ENCODE measurements around the gene COQ9.

The COQ9 gene

DNA sequence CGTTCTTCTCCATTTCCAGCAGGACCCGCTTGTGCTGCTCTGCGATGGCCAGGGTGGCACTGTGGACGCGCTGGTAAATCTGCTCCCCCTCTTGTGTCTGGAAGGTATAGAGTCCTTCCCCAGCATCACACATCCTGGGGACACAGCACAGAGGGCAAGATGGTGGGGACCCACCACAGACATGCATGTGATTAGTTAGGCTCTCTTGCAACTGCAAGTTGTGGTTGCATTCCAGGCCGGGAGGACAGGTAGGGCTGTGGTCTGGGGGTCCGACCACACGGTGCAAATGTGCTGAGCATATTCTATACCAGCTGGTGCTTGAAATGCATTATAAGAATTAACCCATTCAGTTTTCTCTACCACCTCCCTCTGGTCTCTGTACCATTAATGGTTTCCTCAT is 26.6 kb downstream of the COQ9 start:
- Mint-ChIP-seq H3K27me3 (no peaks in the 10 kb centered on the region), H3K9me3 (no peaks in the 10 kb centered on the region), H3K4me1 (ENCODE audit: low read depth) (peaks cover 16% of the 10 kb centered on the region), H3K4me3 (no peak overlapping the region), H3K36me3 (ENCODE audit: low read depth) (peaks cover 20% of the 10 kb centered on the region), H3K27ac (no peak overlapping the region)

DNA sequence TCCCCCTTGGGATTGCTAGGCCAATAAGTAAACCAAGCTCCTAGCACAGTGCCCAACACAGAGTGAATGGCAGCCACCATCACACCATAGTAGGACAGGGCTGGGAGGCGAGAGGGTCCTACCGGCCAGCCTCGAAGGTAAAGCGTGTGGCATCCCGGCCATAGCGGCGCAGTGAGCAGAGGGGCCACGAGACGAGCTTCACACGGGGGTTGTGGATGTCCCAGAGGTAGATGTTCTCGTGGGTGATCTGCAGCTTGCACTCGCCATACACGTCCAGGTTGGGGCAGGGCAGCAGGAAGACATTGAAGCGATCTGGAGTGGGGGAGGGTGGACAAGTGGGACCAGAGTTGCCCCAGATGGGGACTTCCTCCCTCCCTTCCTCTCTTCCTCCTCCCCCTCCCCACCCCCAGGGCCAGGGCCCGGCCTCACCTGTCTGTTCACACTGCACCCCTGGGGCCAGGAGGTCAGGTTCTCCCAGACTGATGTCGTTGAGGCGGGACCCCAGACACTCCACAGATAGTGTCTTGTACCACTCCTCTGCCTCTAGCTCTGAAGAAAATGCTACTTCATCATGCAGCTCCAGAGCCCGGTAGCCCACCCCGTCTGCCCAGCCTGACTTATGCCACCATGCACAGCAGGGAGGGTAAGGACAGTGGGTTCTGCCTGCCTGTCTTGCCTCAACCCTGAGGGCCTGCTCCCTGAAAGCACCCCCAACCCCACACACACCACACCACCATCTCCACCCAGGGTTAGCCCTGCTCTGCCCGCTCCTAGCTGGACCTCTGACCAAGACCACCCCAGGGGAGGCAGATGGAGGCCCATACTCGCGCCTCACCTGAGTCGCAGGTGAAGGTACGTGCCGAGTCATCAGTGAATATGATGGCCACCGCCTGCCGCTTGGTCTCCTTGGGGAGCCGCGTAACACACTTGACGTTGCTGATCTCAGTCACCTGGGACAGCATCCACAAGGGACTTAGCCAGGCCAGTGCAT is 27.7 kb downstream of the COQ9 start:
- no peaks in the 10 kb centered on the region for H3K9me3 Mint-ChIP-seq
- no peak overlapping the region for H3K27ac Mint-ChIP-seq
- H3K4me3 Mint-ChIP-seq: no peak overlapping the region
- peaks cover 9% of the 10 kb centered on the region for H3K36me3 Mint-ChIP-seq (ENCODE audit: low read depth)
- H3K4me1 Mint-ChIP-seq (ENCODE audit: low read depth): peaks cover 19% of the 10 kb centered on the region
- H3K27me3 Mint-ChIP-seq: no peaks in the 10 kb centered on the region

- H3K36me3 Mint-ChIP-seq (ENCODE audit: low read depth): peaks cover 7% of the 10 kb centered on the region
- no peak overlapping the region for H3K27ac Mint-ChIP-seq
- no peaks in the 10 kb centered on the region for H3K27me3 Mint-ChIP-seq
- no peaks in the 10 kb centered on the region for H3K9me3 Mint-ChIP-seq
- peaks cover 19% of the 10 kb centered on the region for H3K4me1 Mint-ChIP-seq (ENCODE audit: low read depth)
- peak overlapping the region; percentile 26 for H3K4me3 Mint-ChIP-seq
These were observed 28.5 kb downstream of the COQ9 start for GRCh38 chr16:57475711-57476339.

- Mint-ChIP-seq H3K27ac (no peak overlapping the region), H3K9me3 (no peaks in the 10 kb centered on the region), H3K27me3 (no peaks in the 10 kb centered on the region), H3K4me3 (no peak overlapping the region), H3K36me3 (ENCODE audit: low read depth) (peaks cover 5% of the 10 kb centered on the region), H3K4me1 (ENCODE audit: low read depth) (peaks cover 19% of the 10 kb centered on the region)
These were observed 29.5 kb downstream of the COQ9 start for GRCh38 chr16:57476546-57477410.

DNA sequence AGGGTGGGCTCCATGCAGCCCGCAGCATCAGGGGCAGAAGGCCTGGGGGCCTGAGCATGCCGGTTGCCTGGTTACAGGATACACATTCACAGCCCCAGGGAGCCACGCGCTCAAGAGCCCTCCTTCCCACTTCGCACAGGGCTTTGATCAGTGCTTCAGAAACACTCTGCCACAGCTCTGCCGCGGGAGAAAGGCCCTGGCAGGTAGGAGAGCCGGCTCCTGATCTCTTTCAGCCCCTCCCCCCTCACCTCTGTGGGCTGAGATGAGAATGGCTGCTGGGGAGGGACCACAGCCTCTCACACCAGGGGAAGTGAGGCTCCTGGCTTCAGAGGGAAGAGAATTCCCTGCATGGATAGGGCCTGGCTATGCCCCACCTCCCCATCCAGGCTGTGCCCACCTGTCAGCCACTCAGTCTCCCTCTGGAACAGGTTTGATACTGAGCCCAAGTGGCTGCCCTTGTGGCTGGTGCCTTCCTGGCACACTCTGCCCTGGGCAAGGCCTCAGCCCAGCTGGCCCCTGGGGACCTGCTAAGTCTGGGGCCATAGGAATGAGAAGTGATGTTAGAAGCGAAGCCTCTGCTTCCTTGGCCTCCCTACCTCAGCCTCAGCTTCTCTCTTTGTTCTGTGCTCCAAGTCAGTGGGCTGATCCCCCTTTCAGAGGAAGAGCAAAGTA is 30.4 kb downstream of the COQ9 start:
- H3K9me3 Mint-ChIP-seq: no peaks in the 10 kb centered on the region
- H3K4me1 Mint-ChIP-seq (ENCODE audit: low read depth): peaks cover 19% of the 10 kb centered on the region
- H3K27me3 Mint-ChIP-seq: no peaks in the 10 kb centered on the region
- H3K27ac Mint-ChIP-seq: no peak overlapping the region
- H3K4me3 Mint-ChIP-seq: no peak overlapping the region
- H3K36me3 Mint-ChIP-seq (ENCODE audit: low read depth): no peaks in the 10 kb centered on the region

DNA sequence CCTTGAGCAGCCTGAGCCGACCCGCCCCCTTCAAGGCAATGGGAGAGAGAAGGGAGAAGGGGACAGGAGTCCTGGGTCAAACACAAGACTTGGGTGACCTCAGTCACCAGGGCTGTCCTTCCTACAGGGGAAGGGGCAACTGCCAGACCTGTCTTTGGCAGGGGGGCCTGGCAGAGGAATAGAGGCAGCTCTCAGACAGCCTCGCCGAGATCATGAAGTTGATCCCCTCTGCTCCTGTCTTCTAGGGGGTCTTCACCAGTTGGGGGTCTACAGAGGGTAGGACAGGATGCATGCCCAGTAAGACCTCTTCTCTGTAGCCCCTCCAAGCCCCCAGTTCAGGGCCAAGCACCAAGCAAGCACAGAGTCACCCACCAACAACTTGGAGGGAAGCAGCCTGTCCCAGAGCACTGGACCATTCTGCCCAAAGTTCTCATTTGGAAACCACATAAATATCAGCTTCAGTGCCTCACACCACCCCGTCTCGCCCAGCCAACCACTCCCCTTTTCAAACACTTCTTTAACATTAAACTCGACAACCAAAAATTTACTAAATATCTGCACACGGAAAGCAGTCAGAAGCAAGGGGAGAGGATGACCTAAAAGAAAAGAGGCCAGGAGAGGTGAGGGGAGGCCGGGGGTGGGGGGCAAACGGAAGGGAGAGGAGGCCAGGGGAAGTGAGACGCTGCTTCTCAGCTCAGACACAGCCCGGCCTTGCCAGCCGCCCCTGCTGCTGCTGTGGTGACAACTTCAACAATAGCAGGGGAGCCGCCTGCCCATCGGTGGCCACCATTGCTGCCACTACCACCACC is 31.3 kb downstream of the COQ9 start:
- no peak overlapping the region for H3K4me3 Mint-ChIP-seq
- no peaks in the 10 kb centered on the region for H3K36me3 Mint-ChIP-seq (ENCODE audit: low read depth)
- H3K9me3 Mint-ChIP-seq: no peaks in the 10 kb centered on the region
- no peaks in the 10 kb centered on the region for H3K27me3 Mint-ChIP-seq
- peaks cover 19% of the 10 kb centered on the region for H3K4me1 Mint-ChIP-seq (ENCODE audit: low read depth)
- H3K27ac Mint-ChIP-seq: no peak overlapping the region

GRCh38 chr16:57479205-57479975 is 32.1 kb downstream of the COQ9 start:
- H3K27me3 Mint-ChIP-seq: no peaks in the 10 kb centered on the region
- H3K4me3 Mint-ChIP-seq: no peak overlapping the region
- H3K9me3 Mint-ChIP-seq: no peaks in the 10 kb centered on the region
- H3K27ac Mint-ChIP-seq: no peak overlapping the region
- no peaks in the 10 kb centered on the region for H3K36me3 Mint-ChIP-seq (ENCODE audit: low read depth)
- H3K4me1 Mint-ChIP-seq (ENCODE audit: low read depth): peaks cover 19% of the 10 kb centered on the region

- Mint-ChIP-seq H3K27me3 (no peaks in the 10 kb centered on the region), H3K27ac (no peak overlapping the region)
These were observed 32.9 kb downstream of the COQ9 start for GRCh38 chr16:57479976-57480753.

DNA sequence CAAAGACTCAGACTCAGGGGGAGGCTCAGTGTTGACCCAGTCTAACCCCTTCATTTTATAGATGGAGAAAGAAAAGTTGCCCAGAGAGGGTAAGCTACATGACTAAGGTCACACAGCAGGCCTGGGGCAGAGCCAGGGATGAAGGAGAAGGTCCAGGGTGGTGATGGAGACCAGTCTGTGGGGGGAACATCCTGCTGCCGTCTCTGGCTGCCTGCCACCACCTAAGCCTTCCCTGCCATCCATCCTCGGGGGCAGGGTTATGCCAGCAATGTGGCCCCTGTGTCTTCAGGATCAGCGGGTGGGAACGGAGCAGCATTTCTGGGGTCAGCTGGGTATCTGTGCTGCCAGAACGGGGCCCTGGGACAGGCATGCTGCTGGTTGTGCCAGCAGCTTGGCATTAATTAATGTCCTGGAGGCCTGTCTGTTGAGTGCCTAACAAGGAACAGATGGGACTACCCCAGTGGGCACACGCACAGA is 33.5 kb downstream of the COQ9 start:
- no peaks in the 10 kb centered on the region for H3K27me3 Mint-ChIP-seq
- peaks cover 25% of the 10 kb centered on the region for H3K4me1 Mint-ChIP-seq (ENCODE audit: low read depth)
- no peaks in the 10 kb centered on the region for H3K9me3 Mint-ChIP-seq
- no peak overlapping the region for H3K4me3 Mint-ChIP-seq
- H3K36me3 Mint-ChIP-seq (ENCODE audit: low read depth): no peaks in the 10 kb centered on the region
- no peak overlapping the region for H3K27ac Mint-ChIP-seq

More at GRCh38 chr16:57479976-57480753, 32.9 kb downstream of the COQ9 start:
- Mint-ChIP-seq H3K4me1 (ENCODE audit: low read depth) (peaks cover 21% of the 10 kb centered on the region), H3K4me3 (no peak overlapping the region), H3K9me3 (no peaks in the 10 kb centered on the region), H3K36me3 (ENCODE audit: low read depth) (no peaks in the 10 kb centered on the region)

- no peaks in the 10 kb centered on the region for H3K36me3 Mint-ChIP-seq (ENCODE audit: low read depth)
- H3K27ac Mint-ChIP-seq: no peak overlapping the region
- H3K4me3 Mint-ChIP-seq: no peak overlapping the region
- H3K9me3 Mint-ChIP-seq: no peaks in the 10 kb centered on the region
- H3K4me1 Mint-ChIP-seq (ENCODE audit: low read depth): peaks cover 23% of the 10 kb centered on the region
- H3K27me3 Mint-ChIP-seq: no peaks in the 10 kb centered on the region
These were observed 34.1 kb downstream of the COQ9 start for GRCh38 chr16:57481421-57481820.

DNA sequence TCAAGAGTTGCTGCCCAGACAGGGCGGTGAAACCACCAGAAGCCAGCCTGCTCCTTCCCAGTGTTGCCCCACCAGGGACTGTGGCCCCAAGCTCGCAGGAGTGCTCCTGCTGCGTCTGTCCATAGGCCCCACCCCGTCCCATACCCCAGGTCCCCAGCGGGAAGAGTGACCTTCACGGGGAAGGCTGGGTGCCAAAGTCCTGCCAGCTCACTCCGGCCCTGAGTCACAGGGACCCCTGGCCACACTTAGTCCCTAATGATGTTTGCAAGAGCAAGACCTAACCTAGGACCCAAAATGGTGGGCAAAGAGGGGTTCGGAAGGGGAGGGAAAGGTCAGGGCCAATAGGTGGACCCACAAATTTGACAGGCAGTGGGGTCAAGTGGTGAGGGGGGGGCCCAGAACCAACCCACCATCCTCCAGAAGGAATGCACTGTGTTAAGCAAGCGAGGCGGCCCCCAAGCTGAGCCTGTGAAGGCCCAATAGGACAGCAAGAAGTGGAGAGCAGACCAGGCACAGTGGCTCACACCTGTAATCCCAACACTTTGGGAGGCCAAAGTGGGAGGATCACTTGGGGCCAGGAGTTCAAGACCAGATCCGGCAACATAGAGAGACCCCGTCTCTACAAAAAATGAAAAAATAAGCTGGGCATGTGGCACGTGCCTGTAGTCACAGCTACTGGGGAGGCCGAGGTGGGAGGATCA is 35.7 kb downstream of the COQ9 start:
- H3K9me3 Mint-ChIP-seq: no peaks in the 10 kb centered on the region
- no peaks in the 10 kb centered on the region for H3K27me3 Mint-ChIP-seq
- no peaks in the 10 kb centered on the region for H3K36me3 Mint-ChIP-seq (ENCODE audit: low read depth)
- peaks cover 34% of the 10 kb centered on the region for H3K4me1 Mint-ChIP-seq (ENCODE audit: low read depth)
- no peak overlapping the region for H3K4me3 Mint-ChIP-seq
- H3K27ac Mint-ChIP-seq: no peak overlapping the region

Measured in stimulated activated naive CD8-positive, alpha-beta T cell treated with anti-CD3 and anti-CD28 coated beads, Interleukin-15, Interleukin-2, amounts not matched to agents 100 ng/mL and 50 ng/mL, for 24 hours (primary cell).